ENCODE measurements around the gene MT1H. TPM values are rescaled to one million over a fixed set of nuclear protein-coding genes. Genes with fewer than 3 reads are reported as not detected.

MT1H gene
- total RNA-seq, 6 experiments from 2014 or later, result not detected

DNA sequence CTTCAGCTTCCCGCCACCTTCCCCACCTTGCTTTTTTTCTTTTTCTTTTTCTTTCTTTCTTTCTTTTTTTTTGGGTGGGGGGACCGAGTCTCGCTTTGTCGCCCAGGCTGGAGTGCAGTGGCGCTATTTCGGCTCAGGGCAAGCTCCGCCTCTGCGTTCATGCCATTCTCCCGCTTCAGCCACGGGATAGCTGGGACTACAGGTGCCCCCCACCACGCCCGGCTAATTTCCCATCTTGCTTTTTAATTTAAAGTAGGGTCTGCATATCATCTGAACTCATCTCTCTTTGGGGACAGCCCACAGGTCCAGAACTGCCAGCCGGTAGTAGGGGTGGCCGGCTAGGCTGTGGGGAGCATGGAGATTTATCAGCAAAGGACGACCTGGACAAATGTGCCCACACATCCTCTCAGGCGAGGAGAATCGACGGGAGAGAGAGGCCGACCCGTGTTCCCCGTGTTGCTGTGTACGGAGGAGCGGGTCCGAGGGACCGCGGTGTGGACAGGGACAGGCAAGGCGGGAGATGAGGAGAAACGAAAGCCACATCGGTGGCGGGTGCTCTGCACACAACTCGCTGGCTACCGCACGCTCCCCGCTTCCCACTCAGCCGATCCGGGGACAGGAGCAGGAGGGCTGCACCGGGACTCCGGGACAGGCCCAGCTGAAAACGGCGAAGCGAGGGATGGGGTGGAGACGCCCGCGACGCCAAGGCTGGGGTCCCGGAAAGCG, 34.7 kb upstream of the MT1H start:
- Mint-ChIP-seq H3K9me3 (no peaks in the 10 kb centered on the region), H3K27ac (no peak overlapping the region), H3K4me1 (ENCODE audit: low read depth) (peaks cover 23% of the 10 kb centered on the region), H3K4me3 (peak overlapping the region; percentile 83), H3K27me3 (ENCODE audit: insufficient read depth) (peaks cover 57% of the 10 kb centered on the region), H3K36me3 (ENCODE audit: low read depth) (no peaks in the 10 kb centered on the region; the same call in 1 of the 2 replicates)
- no peak for DNase-seq
- TF ChIP-seq, protein P1, sequence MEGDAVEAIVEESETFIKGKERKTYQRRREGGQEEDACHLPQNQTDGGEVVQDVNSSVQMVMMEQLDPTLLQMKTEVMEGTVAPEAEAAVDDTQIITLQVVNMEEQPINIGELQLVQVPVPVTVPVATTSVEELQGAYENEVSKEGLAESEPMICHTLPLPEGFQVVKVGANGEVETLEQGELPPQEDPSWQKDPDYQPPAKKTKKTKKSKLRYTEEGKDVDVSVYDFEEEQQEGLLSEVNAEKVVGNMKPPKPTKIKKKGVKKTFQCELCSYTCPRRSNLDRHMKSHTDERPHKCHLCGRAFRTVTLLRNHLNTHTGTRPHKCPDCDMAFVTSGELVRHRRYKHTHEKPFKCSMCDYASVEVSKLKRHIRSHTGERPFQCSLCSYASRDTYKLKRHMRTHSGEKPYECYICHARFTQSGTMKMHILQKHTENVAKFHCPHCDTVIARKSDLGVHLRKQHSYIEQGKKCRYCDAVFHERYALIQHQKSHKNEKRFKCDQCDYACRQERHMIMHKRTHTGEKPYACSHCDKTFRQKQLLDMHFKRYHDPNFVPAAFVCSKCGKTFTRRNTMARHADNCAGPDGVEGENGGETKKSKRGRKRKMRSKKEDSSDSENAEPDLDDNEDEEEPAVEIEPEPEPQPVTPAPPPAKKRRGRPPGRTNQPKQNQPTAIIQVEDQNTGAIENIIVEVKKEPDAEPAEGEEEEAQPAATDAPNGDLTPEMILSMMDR (IDR thresholded peaks at IDR 0.05), result no peak

DNA sequence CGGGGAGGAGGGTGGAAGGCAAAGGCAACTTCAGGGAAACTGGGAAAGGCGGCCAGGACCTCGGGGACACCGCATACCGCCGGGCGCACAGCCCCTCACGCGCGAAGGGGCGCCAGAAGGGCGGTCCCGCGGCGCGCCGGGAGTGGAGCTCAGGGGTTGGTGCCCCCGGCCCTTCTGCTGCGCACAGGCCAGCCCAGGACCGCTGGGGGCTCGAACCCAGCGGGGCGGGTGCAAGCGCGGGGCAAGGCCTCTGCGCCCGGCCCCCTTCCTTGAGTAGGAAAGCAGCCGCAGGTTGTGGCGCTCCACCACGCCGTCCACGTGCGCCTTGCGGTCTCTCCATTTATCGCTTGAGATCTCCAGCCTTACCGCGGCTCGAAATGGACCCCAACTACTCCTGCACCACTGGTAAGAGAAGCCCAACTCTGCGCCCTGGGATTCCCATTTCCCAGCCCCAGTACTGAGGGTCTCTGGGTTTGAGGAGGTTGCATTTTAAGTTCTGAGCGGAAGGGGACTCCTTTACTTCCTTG, 34.1 kb upstream of the MT1H start:
- Mint-ChIP-seq H3K27ac (no peak overlapping the region), H3K9me3 (no peaks in the 10 kb centered on the region), H3K36me3 (ENCODE audit: low read depth) (no peaks in the 10 kb centered on the region; the same call in 1 of the 2 replicates), H3K27me3 (ENCODE audit: insufficient read depth) (peaks cover 63% of the 10 kb centered on the region), H3K4me3 (peak overlapping the region; percentile 83; the same call in 1 of the 2 replicates), H3K4me1 (ENCODE audit: low read depth) (peaks cover 23% of the 10 kb centered on the region)
- no peak for DNase-seq
- TF ChIP-seq, protein P1 (IDR thresholded peaks at IDR 0.05), result no peak

DNA sequence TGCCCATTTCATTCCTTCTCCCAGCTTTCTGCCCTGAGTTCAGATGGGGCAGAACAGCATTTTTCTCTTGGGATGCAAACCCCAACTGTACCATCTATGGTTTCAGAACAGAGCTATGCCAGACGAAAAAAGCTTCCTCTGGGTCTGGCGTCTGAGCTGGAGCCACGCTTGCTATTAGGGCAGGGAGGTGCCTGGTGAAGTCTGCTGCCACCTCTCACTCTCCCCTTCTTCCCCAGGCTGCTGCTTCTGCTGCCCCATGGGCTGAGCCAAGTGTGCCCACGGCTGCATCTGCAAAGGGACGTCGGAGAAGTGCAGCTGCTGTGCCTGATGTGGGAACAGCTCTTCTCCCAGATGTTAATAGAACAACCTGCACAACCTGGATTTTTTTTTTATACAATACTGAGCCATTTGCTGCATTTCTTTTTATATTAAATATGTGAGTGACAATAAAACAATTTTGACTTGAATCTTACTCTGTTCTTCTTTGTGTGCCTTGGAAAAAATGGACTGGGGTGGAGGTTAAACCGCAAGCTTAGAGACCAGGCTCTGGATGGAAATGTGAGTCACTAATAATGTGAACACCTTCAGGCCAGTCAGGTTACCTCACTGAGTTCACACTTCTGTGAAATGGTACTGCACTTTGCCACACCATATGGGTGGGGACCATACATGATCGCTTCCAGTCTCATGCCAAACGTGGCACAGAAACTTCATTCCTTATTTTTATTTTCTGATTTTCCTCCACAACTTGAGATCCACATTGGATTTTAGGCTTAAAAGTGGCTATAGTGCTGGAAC, 32.8 kb upstream of the MT1H start:
- Mint-ChIP-seq H3K36me3 (ENCODE audit: low read depth) (no peaks in the 10 kb centered on the region; the same call in 1 of the 2 replicates), H3K4me3 (no peak overlapping the region), H3K4me1 (ENCODE audit: low read depth) (peaks cover 21% of the 10 kb centered on the region), H3K27ac (no peak overlapping the region), H3K27me3 (ENCODE audit: insufficient read depth) (peaks cover 68% of the 10 kb centered on the region), H3K9me3 (no peaks in the 10 kb centered on the region)
- TF ChIP-seq, protein P1 (IDR thresholded peaks at IDR 0.05), result no peak
- DNase-seq, result no peak

DNA sequence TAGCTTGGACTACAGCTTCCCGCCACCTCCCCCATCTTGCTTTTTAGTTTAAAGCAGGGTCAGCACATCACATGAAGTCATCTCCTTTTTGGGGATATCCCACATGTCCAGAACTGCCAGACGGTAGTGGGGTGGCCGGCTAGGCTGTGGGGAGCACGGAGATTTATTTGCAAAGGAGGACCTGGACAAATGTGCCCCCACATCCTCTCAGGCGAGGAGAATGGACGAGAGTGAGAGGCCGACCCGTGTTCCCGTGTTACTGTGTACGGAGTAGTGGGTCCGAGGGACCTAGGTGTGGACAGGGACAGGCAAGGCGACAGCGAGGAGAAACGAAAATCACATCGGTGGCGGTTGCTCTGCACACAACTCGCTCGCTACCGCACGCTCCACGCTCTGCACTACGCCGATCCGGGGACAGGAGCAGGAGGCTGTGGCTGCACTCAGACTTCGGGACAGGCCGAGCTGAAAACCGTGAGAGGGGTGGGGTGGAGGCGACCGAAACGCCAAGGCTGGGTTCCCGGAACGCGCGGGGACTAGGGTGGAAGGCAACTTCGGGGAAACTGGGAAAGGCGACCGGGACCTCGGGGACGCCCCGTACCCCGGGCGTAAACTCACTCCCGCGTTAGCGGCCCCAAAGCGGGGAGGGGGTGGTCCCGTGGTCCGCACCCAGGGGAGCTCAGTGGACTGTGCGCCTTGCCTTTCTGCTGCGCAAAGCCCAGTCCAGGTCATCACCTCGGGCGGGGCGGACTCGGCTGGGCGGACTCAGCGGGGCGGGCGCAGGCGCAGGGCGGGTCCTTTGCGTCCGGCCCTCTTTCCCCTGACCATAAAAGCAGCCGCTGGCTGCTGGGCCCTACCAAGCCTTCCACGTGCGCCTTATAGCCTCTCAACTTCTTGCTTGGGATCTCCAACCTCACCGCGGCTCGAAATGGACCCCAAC, 31.5 kb upstream of the MT1H start, which contains the start of gene MT1A:
Gene MT1A, plus strand, starts transcription at position 853 of the 937 bp plus-strand sequence. Its CDS starts 73 bp downstream, at position 926.
- DNase-seq, result no peak
- TF ChIP-seq, protein P1 (IDR thresholded peaks at IDR 0.05), result no peak
- peaks cover 75% of the 10 kb centered on the region for H3K27me3 Mint-ChIP-seq (ENCODE audit: insufficient read depth)
- no peak within 1 kb of the TSS for H3K27ac Mint-ChIP-seq
- no peaks in the 10 kb centered on the region; the same call in 1 of the 2 replicates for H3K36me3 Mint-ChIP-seq (ENCODE audit: low read depth)
- peaks cover 19% of the 10 kb centered on the region for H3K4me1 Mint-ChIP-seq (ENCODE audit: low read depth)
- no peaks in the 10 kb centered on the region for H3K9me3 Mint-ChIP-seq
- H3K4me3 Mint-ChIP-seq, result peak within 1 kb of the TSS; percentile 78

DNA sequence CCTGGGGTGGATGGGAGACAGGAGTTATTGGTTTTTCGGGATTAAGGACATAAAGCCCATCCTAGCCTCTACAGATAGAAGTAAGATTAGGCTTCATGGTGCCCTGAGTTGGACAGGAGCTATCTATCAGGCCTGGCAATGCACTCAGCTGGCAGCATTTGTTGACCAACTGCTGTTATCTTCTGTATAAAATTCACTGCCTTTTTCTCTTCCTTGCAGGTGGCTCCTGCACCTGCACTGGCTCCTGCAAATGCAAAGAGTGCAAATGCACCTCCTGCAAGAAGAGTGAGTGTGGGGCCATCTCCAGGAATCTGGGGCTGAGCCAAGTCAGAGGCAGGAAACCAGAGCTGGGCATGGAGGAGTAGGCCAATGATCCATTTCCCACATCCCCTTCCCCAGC, 30.6 kb upstream of the MT1H start:
- no peaks in the 10 kb centered on the region for H3K9me3 Mint-ChIP-seq
- no peak for DNase-seq
- TF ChIP-seq, protein P1 (IDR thresholded peaks at IDR 0.05), result no peak
- no peaks in the 10 kb centered on the region; the same call in 1 of the 2 replicates for H3K36me3 Mint-ChIP-seq (ENCODE audit: low read depth)
- H3K4me3 Mint-ChIP-seq, result no peak overlapping the region
- H3K27me3 Mint-ChIP-seq (ENCODE audit: insufficient read depth), result peaks cover 77% of the 10 kb centered on the region
- no peak overlapping the region for H3K27ac Mint-ChIP-seq
- H3K4me1 Mint-ChIP-seq (ENCODE audit: low read depth), result peaks cover 26% of the 10 kb centered on the region
